GM19238 (cell line): ENCODE measurements around the gene SH3GLB1.
A peak's percentile ranks its signal among the peaks of the same experiment; 100 is the strongest.
"Not testable (repeated sequence)": the region's sequence is repeated elsewhere in the genome, so short reads cannot be mapped to it uniquely, and the experiment has no call there.

Experiments
- DNase-seq: peaks from one replicate; pipeline ENCODE4 v3.0.0; 2011; ENCODE audit warnings: low spot score; ENCODE audit not compliant: insufficient read length

Gene SH3GLB1

DNA sequence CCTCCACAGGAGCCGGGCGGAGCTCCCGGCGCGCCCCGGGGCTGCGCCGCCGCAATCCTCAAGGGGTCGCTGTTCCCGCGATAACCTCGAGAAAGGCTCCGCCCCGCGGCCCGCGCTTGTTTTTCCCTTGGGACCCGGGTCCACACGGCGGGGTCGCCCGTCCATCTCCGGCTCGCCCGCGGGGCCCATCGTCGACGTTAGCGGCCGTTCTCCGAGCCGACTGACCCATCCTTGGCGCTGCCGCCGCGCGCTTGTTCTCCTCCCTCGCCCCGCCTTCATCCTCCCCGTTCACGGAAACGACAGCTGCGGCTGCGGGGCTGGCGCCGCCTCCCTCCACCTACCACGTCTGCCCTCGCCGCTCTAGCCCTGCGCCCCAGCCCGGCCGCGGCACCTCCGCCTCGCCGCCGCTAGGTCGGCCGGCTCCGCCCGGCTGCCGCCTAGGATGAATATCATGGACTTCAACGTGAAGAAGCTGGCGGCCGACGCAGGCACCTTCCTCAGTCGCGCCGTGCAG, at the start of gene SH3GLB1:
TSS of gene SH3GLB1 (plus strand) at position 119 of the 514 bp plus-strand sequence. CDS start at position 443, 324 bp downstream.
- peak; percentile 63 for DNase-seq

- not testable (repeated sequence) for DNase-seq
These were observed 46.0 kb upstream of the SH3GLB1 start for GRCh38 chr1:86658381-86658780.

DNA sequence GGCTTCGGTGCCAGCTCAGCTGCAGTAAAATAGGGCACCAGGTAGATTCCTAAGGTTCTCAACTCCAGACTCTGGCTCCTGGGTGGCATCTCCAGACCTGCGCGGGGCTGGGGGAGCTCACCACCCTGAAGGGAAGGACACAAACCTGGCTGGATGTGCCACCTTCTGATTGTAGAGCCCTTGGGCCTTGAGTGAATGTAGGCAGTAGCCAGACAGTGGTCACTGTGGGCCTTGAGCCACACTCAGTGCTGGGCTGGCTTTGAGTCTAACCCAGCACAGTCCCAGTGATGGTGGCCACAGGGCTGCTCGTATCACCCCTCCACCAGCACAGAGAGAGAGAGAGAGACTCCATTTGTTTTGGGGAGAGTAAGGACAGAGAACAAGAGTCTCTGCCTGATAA, 38.0 kb upstream of the SH3GLB1 start:
- DNase-seq = no peak

DNA sequence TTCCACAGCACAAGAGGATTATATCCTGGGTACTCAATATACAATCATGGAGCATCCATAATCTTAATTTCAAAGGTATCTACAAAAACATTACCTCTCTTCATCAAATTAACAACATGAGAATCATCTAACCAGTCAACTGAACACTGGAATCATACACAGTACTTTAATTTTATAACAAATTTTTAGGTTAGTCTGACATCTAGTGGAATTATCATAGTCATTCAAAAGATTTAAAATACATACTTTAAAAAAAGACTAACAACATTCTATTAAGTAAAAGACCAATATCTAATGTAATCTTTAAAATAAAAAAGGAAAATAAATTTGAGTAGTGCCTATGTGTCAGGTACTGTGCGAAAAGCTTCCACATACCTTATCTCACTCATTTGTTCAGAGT, 16.8 kb upstream of the SH3GLB1 start:
- no peak for DNase-seq

DNA sequence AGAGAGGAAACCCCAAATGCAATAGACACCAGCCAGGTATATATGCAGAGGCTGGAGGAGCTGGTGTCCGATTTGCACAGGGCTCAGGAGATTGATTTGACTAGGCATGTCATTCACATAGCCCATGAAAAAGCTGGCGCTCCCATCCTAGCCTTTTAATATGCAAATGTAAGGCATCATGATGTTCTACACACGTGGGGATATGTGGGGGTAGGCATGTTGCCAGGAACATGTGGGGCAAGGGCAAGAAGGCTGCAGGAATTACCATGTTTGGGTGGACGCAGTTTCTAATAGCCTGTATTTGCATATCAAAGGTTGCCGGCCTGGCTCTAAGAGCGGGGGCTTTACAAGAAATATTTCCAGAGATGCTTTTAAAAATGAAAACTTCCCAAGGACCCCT, 11.7 kb upstream of the SH3GLB1 start:
- no peak for DNase-seq

DNA sequence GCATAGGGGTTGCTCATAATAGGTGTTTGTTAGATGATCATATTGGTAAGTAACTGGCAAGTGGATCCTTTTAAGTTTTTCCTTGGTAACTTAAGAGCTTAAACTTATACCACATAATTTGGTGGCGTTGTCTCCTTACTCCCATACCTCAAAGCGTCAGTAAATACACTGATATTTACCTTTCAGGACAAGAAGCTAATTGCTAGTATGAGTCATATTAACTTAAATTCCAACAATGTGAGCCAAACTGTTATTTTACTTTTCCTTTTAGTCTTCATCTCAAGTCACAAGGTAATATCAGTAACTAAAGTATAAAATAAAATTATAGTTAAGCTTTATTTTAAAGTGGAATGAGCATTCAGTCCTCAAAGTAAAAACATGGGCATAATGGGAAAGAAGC, 9.0 kb upstream of the SH3GLB1 start:
- DNase-seq = no peak

- no peak for DNase-seq
These were observed 7.9 kb upstream of the SH3GLB1 start for GRCh38 chr1:86696522-86696921.

DNA sequence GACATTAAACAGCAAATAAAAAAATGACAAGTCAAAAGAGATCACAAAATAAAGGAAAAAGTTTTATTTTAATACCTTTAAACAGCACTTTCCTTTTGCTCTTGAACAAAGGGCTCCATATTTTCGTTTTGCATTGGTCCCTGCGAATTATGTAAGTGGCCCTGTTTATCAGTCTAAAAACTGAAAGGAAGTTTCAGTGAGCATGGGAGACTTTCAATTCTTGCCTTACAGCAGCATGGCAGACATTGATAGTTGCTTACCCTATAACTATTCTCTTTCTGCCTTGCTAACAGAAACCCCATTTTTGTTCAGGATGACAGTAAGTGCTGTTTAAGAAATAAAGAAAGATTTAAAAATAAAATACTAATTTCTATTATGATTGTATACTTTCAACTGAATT, 5.2 kb upstream of the SH3GLB1 start:
- DNase-seq = no peak

DNA sequence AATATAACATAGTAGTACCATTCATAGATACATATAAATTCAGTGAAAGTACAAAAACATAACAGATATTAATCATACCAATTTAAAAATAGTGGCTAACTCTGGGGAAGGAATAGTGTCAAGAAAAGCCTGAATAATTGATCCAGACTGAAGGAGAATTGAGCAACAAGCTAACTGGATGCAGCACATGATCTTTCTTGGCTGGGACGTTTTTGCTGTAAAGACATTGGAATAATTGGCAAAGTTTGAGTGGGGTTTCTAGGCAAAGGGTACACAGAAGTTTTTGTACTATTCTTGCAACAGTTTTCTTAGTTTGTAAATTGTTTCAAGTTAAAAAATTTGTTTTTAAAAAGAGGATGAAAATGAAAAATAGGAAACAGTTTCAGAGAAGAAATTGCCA, 2.6 kb upstream of the SH3GLB1 start:
- no peak for DNase-seq

GRCh38 chr1:86702954-86703494, 1.4 kb upstream of the SH3GLB1 start:
- not testable (repeated sequence) for DNase-seq

DNA sequence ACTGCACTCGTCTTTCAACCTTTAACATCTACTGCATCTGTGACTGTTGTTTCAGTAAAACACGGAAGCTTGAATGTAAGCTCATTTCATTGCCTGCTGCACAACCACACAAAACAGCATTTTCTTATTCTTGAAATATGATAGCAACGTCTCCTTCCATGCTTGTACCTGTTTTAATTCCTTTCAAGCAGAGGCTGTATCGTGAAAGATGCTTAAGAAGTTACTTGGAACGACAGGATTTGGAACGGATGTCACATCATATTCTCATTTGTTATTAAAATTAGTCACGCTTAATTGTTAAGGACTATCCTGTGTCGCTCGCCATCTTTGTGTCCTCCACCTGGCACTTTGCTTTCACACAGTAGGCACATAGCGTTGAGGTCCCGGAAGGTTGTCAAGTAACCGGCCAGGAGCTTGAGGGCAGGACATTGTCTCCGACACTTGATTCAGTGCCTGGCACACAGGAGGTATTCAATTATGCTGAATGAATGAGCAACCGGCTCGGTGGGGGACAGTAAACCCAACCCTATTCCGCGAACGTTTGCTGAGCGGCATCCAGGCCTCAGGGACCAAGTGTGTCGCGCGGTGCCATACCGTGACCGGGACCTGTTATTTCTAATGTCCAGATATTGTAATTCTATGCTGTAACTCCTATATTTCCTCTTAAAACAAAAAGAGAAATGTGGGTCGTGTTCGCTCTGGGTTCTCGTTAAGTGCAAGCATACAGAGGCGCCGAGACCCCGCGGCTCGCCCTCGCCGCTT, 499 bp upstream of the SH3GLB1 start:
- DNase-seq = no peak

DNA sequence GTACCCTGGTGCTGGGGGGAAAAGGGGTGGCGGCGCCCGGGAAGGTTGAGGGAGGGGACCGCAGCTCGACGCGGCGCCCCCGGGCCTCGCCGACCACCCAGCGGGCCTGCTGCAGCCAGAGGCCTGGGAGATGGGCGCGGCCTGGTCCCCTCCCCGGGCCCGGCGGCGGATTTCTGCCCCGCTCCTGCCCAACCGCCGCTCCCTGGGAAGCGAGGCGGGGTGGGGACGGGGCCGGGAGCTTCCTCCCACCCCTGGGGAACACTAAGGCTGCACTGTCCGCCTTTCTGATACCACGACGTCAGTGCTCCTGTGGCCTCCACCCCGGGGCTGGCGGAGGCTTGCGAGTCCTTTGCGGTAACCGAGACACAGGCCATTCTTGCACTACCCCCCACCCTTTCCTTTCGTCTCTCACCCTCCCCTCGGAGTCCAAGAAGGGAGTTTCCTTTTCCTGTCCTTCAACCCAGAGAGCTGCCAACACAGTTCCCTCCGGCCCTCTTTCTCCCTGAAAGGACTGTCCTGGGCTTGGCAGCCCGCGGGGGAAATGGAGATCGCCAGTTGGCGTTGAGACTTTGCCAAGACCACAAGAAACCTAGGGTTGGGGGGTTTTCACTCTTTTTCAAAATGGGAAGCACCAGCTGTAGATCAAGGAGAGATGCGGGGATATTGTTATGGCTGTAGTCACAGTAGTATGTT, 742 bp downstream of the SH3GLB1 start:
- DNase-seq = peak; percentile 23

DNA sequence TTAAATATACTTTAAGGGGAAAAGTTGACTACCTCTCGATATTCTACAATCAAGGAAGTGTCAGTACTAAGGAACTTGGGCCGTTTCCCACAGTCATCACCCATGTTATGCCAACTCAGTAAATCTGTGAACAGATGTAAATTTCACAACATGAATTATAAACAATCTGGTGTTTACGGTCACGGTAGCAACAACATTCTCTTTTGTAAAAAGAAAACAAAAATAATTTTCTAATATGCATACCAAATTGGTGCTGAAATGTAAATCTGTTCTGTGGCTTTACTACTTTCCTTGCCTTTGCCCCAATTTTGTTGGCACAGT, 1.2 kb downstream of the SH3GLB1 start:
- no peak for DNase-seq

GRCh38 chr1:86706018-86706635, 1.8 kb downstream of the SH3GLB1 start:
- DNase-seq = no peak

GRCh38 chr1:86708920-86709319, 4.5 kb downstream of the SH3GLB1 start:
- DNase-seq = no peak

- DNase-seq = no peak
These were observed 7.9 kb downstream of the SH3GLB1 start for GRCh38 chr1:86712088-86712860.

GRCh38 chr1:86713477-86713876, 9.1 kb downstream of the SH3GLB1 start:
- no peak for DNase-seq

GRCh38 chr1:86714159-86714558, 9.8 kb downstream of the SH3GLB1 start:
- DNase-seq = no peak

DNA sequence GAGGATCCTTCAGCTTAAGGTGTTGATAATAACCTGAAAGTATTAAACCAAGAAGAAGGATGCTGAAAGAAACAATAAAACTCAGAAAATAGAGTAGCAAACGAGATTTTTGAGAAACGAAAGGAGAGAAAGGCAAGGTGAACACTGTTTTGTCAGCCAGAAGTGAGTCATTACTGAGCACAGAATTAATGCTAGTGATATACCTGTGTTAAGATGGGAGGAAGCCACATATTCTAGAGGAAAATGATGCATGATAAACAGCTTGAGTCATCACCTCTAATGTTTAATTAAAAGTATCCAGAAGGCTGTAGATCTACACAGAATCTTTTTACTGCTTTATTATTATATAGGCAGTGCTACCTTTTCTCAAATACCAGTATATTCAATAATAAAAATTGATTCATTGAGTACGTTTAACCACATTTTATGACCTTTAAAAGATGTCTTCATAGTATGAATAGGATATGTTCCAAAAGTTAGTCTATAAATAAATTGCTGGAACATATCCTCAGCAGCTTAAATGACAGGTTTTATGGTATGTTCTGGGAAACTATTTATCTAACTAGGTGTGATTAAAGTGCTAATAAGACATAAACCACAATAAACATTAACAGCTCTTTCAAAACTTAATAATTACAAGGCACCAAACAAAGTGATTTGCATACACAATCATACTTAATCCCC, 10.3 kb downstream of the SH3GLB1 start:
- no peak for DNase-seq

DNA sequence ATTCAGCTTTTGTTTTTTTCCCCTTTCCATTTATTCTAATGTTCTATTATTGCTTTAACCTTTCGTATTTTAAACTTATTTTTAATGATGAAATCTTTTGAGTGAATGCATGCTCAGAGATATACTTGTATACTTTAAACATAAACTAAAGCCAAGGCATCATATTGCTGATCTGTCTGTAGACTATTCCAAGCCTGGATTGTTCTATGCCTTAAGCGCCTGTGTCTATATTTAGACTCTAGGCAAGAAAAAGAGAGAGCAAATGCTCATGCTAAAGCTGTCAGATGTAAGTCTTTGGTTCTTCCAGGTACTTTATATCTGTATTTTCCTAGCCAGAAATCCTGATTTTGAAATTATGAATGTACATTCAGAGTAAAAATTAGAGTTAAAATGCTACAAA, 14.4 kb downstream of the SH3GLB1 start:
- no peak for DNase-seq

DNA sequence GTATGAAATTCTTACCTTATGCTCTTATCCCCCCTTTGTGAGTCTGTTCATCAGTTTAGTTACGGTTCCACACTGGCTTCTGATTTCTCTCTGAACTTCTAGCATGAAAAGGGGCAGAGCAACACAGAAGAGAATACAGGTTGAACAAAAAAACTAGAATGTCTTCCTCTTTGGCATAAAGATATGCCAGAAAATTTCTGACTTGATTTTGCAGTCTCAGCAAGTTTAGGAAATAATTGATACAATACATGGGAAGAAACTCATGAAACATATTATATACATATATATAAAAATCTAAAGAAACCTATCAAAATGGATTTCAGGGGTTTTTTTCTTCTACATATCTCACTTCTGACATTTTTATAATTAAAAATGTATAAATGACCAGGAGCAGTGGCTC, 27.0 kb downstream of the SH3GLB1 start:
- no peak for DNase-seq
